ENCODE results near the gene PKP3.
"Not testable (repeated sequence)": the region's sequence is repeated elsewhere in the genome, so short reads cannot be mapped to it uniquely, and the experiment has no call there.

PKP3 gene

GRCh38 chr11:387193-387793 lies 6.7 kb upstream of the PKP3 start:
- peaks cover 24% of the 10 kb centered on the region for H3K4me1 Mint-ChIP-seq
- H3K36me3 Mint-ChIP-seq (ENCODE audit: insufficient read depth): peaks cover 4% of the 10 kb centered on the region
- peak overlapping the region; percentile 42 for H3K27ac Mint-ChIP-seq (ENCODE audit: low read depth)
- peak; percentile 67 for ATAC-seq (replicated peaks; ENCODE audit: extremely low read depth, poor library complexity, severe bottlenecking)
- H3K27me3 Mint-ChIP-seq: no peaks in the 10 kb centered on the region
- peak overlapping the region; percentile 9 for H3K4me3 Mint-ChIP-seq
- DNase-seq (ENCODE audit: low spot score in 2 of 2): no peak
- peaks cover 5% of the 10 kb centered on the region for H3K9me3 Mint-ChIP-seq

- H3K4me1 Mint-ChIP-seq: peaks cover 24% of the 10 kb centered on the region
- not testable (repeated sequence) for H3K9me3 Mint-ChIP-seq; H3K27me3 Mint-ChIP-seq; DNase-seq (ENCODE audit: low spot score in 2 of 2); H3K27ac Mint-ChIP-seq (ENCODE audit: low read depth); ATAC-seq (replicated peaks; ENCODE audit: extremely low read depth, poor library complexity, severe bottlenecking); H3K4me3 Mint-ChIP-seq; H3K36me3 Mint-ChIP-seq (ENCODE audit: insufficient read depth)
Observed at GRCh38 chr11:389369-389768, 4.6 kb upstream of the PKP3 start.

- Mint-ChIP-seq H3K27ac (ENCODE audit: low read depth) (no peak overlapping the region), H3K27me3 (no peaks in the 10 kb centered on the region), H3K9me3 (peaks cover 5% of the 10 kb centered on the region), H3K4me3 (no peak overlapping the region), H3K36me3 (ENCODE audit: insufficient read depth) (peaks cover 3% of the 10 kb centered on the region), H3K4me1 (peaks cover 24% of the 10 kb centered on the region)
- no peak for DNase-seq (ENCODE audit: low spot score in 2 of 2)
- ATAC-seq (replicated peaks; ENCODE audit: extremely low read depth, poor library complexity, severe bottlenecking): no peak
Observed at GRCh38 chr11:390175-390574, 3.8 kb upstream of the PKP3 start.

GRCh38 chr11:391117-392017 lies 2.6 kb upstream of the PKP3 start:
- H3K4me3 Mint-ChIP-seq: no peak overlapping the region
- no peak for DNase-seq (ENCODE audit: low spot score in 2 of 2)
- H3K9me3 Mint-ChIP-seq: peaks cover 5% of the 10 kb centered on the region
- H3K36me3 Mint-ChIP-seq (ENCODE audit: insufficient read depth): peaks cover 3% of the 10 kb centered on the region
- peaks cover 24% of the 10 kb centered on the region for H3K4me1 Mint-ChIP-seq
- no peak for ATAC-seq (replicated peaks; ENCODE audit: extremely low read depth, poor library complexity, severe bottlenecking)
- no peaks in the 10 kb centered on the region for H3K27me3 Mint-ChIP-seq
- no peak overlapping the region for H3K27ac Mint-ChIP-seq (ENCODE audit: low read depth)

- Mint-ChIP-seq H3K9me3 (no peaks in the 10 kb centered on the region), H3K4me3 (no peak overlapping the region), H3K27ac (ENCODE audit: low read depth) (no peak overlapping the region), H3K36me3 (ENCODE audit: insufficient read depth) (peaks cover 3% of the 10 kb centered on the region), H3K27me3 (no peaks in the 10 kb centered on the region), H3K4me1 (peaks cover 19% of the 10 kb centered on the region)
- ATAC-seq (replicated peaks; ENCODE audit: extremely low read depth, poor library complexity, severe bottlenecking): no peak
- no peak for DNase-seq (ENCODE audit: low spot score in 2 of 2)
Observed at GRCh38 chr11:392102-392777, 1.8 kb upstream of the PKP3 start.

- ATAC-seq (replicated peaks; ENCODE audit: extremely low read depth, poor library complexity, severe bottlenecking) (no peak), DNase-seq (ENCODE audit: low spot score in 2 of 2) (no peak)
- Mint-ChIP-seq H3K27ac (ENCODE audit: low read depth) (no peak overlapping the region), H3K4me1 (peaks cover 7% of the 10 kb centered on the region), H3K4me3 (no peak overlapping the region), H3K36me3 (ENCODE audit: insufficient read depth) (peaks cover 3% of the 10 kb centered on the region), H3K9me3 (no peaks in the 10 kb centered on the region), H3K27me3 (no peaks in the 10 kb centered on the region)
Observed at GRCh38 chr11:393219-394033, 583 bp upstream of the PKP3 start.

- no peak for DNase-seq (ENCODE audit: low spot score in 2 of 2)
- no peak for ATAC-seq (replicated peaks; ENCODE audit: extremely low read depth, poor library complexity, severe bottlenecking)
- H3K4me3 Mint-ChIP-seq: no peak overlapping the region
Observed at GRCh38 chr11:394858-395655, 1.0 kb downstream of the PKP3 start.

GRCh38 chr11:395866-396265 lies 1.9 kb downstream of the PKP3 start:
- H3K27me3 Mint-ChIP-seq: no peaks in the 10 kb centered on the region
- ATAC-seq (replicated peaks; ENCODE audit: extremely low read depth, poor library complexity, severe bottlenecking): no peak
- H3K36me3 Mint-ChIP-seq (ENCODE audit: insufficient read depth): peaks cover 2% of the 10 kb centered on the region
- H3K9me3 Mint-ChIP-seq: no peaks in the 10 kb centered on the region
- peak overlapping the region; percentile 47 for H3K4me3 Mint-ChIP-seq
- H3K4me1 Mint-ChIP-seq: no peaks in the 10 kb centered on the region
- DNase-seq (ENCODE audit: low spot score in 2 of 2): no peak
- no peak overlapping the region for H3K27ac Mint-ChIP-seq (ENCODE audit: low read depth)

More at GRCh38 chr11:394858-395655, 1.0 kb downstream of the PKP3 start:
- Mint-ChIP-seq H3K9me3 (no peaks in the 10 kb centered on the region), H3K27me3 (no peaks in the 10 kb centered on the region), H3K27ac (ENCODE audit: low read depth) (no peak overlapping the region), H3K36me3 (ENCODE audit: insufficient read depth) (peaks cover 2% of the 10 kb centered on the region), H3K4me1 (no peaks in the 10 kb centered on the region)

GRCh38 chr11:396511-396947 lies 2.5 kb downstream of the PKP3 start:
- Mint-ChIP-seq H3K9me3 (no peaks in the 10 kb centered on the region), H3K27ac (ENCODE audit: low read depth) (no peak overlapping the region), H3K27me3 (no peaks in the 10 kb centered on the region), H3K36me3 (ENCODE audit: insufficient read depth) (peaks cover 2% of the 10 kb centered on the region), H3K4me1 (no peaks in the 10 kb centered on the region), H3K4me3 (peak overlapping the region; percentile 47)
- no peak for DNase-seq (ENCODE audit: low spot score in 2 of 2)
- ATAC-seq (replicated peaks; ENCODE audit: extremely low read depth, poor library complexity, severe bottlenecking): peak; percentile 59

GRCh38 chr11:396948-397548 lies 3.0 kb downstream of the PKP3 start:
- no peak overlapping the region for H3K27ac Mint-ChIP-seq (ENCODE audit: low read depth)
- no peaks in the 10 kb centered on the region for H3K27me3 Mint-ChIP-seq
- ATAC-seq (replicated peaks; ENCODE audit: extremely low read depth, poor library complexity, severe bottlenecking) (peak; percentile 75), DNase-seq (ENCODE audit: low spot score in 2 of 2) (no peak)
- H3K9me3 Mint-ChIP-seq: no peaks in the 10 kb centered on the region
- peaks cover 2% of the 10 kb centered on the region for H3K36me3 Mint-ChIP-seq (ENCODE audit: insufficient read depth)
- H3K4me3 Mint-ChIP-seq: peak overlapping the region; percentile 47
- no peaks in the 10 kb centered on the region for H3K4me1 Mint-ChIP-seq

GRCh38 chr11:398826-399225 lies 4.8 kb downstream of the PKP3 start:
- ATAC-seq (replicated peaks; ENCODE audit: extremely low read depth, poor library complexity, severe bottlenecking): no peak
- Mint-ChIP-seq H3K36me3 (ENCODE audit: insufficient read depth) (peaks cover 2% of the 10 kb centered on the region), H3K4me1 (no peaks in the 10 kb centered on the region), H3K4me3 (peak overlapping the region; percentile 35), H3K9me3 (no peaks in the 10 kb centered on the region), H3K27me3 (no peaks in the 10 kb centered on the region), H3K27ac (ENCODE audit: low read depth) (no peak overlapping the region)
- no peak for DNase-seq (ENCODE audit: low spot score in 2 of 2)

All from central memory CD8-positive, alpha-beta T cell (primary cell).